OCI-LY7 (cell line): ENCODE results near the gene RPUSD1.

ENCODE experiments used
- EZH2phosphoT487 ChIP-seq: fragments of 200-600 bp; sonication (generic); IDR thresholded peaks from 2 replicates; pipeline ENCODE4 v1.6.1; 2018; ENCODE audit warnings: low read depth, borderline replicate concordance, mild to moderate bottlenecking, mixed run types, antibody characterized with exemption, low read length, moderate library complexity, mixed read lengths
- TF ChIP-seq, protein P1 (sequence below): fragments of 200-600 bp; sonication (generic); conservative IDR thresholded peaks from 2 replicates; pipeline ENCODE4 v1.5.1; 2014; ENCODE audit warnings: mild to moderate bottlenecking, antibody characterized with exemption, low read length, moderate library complexity, mixed read lengths

DNA sequence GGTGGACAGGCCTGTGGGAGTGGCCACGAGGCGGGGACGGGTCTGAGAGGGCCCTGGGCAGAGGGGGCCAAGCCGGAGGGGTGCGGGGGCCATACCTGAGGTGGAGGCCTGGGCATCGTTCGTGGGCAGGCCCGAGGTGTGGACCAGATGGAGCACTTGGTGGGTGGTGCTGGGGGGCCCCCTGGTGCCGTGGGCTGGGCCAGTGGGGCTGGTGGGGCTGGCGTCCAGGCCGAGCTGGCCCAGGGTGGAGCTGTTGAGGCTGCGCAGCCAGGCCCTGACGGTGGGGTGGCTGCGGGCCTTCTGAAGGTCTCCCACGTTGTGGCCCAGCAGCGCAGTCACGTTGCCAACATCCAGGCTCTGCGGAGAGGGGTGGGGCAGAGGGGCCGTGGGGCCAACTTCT lies 18.2 kb downstream of the RPUSD1 start:
- TF ChIP-seq, protein P1, sequence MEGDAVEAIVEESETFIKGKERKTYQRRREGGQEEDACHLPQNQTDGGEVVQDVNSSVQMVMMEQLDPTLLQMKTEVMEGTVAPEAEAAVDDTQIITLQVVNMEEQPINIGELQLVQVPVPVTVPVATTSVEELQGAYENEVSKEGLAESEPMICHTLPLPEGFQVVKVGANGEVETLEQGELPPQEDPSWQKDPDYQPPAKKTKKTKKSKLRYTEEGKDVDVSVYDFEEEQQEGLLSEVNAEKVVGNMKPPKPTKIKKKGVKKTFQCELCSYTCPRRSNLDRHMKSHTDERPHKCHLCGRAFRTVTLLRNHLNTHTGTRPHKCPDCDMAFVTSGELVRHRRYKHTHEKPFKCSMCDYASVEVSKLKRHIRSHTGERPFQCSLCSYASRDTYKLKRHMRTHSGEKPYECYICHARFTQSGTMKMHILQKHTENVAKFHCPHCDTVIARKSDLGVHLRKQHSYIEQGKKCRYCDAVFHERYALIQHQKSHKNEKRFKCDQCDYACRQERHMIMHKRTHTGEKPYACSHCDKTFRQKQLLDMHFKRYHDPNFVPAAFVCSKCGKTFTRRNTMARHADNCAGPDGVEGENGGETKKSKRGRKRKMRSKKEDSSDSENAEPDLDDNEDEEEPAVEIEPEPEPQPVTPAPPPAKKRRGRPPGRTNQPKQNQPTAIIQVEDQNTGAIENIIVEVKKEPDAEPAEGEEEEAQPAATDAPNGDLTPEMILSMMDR, result no peak
- TF ChIP-seq EZH2phosphoT487, result no peak
